ENCODE measurements around the gene TICAM2. TPM values are rescaled to one million over a fixed set of nuclear protein-coding genes. Genes with fewer than 3 reads are reported as not detected.

The TICAM2 gene
- total RNA-seq, 1 experiment from 2014 or later: not detected

DNA sequence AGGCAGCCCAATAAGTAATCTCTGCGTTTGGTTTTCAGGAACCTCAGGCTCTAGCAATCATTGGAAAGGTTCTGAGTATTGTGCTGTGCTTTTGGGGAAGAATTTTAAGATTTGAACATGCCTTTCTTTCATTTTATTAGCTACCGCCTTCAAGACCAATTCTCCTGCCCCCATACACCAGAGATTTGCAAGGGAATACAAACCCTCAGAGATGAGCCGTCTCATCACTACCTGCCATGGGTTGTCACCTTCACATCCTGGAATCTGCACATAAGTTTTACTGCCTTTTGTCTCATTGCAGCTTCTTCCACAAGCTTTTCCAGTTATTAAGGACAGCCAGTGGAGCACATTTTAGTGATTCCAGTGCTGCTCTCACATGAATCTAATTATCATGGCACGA is 35.2 kb upstream of the TICAM2 start:
- no peak for DNase-seq
- Histone ChIP-seq H3K9me2 (replicated peaks; ENCODE audit: insufficient read depth, low read length) (no peaks in the 10 kb centered on the region), H2AFZ (ENCODE audit: low read length) (no peak overlapping the region), H3K9me3 (ENCODE audit: low read length) (no peaks in the 10 kb centered on the region), H3K9ac (ENCODE audit: low read length) (no peak overlapping the region), H3K4me3 (ENCODE audit: low read length) (no peak overlapping the region), H3K4me1 (ENCODE audit: low read length) (peaks cover 23% of the 10 kb centered on the region), H3K4me2 (ENCODE audit: low read depth, low read length, poor library complexity, severe bottlenecking) (no peak overlapping the region), H3K36me3 (ENCODE audit: insufficient read depth, low read length) (no peaks in the 10 kb centered on the region), H4K20me1 (ENCODE audit: insufficient read depth, low read depth, low read length) (no peaks in the 10 kb centered on the region), H3K27ac (ENCODE audit: low read length) (no peak overlapping the region), H3K27me3 (ENCODE audit: low read length) (no peaks in the 10 kb centered on the region), H3K79me2 (ENCODE audit: low read length) (no peaks in the 10 kb centered on the region)

DNA sequence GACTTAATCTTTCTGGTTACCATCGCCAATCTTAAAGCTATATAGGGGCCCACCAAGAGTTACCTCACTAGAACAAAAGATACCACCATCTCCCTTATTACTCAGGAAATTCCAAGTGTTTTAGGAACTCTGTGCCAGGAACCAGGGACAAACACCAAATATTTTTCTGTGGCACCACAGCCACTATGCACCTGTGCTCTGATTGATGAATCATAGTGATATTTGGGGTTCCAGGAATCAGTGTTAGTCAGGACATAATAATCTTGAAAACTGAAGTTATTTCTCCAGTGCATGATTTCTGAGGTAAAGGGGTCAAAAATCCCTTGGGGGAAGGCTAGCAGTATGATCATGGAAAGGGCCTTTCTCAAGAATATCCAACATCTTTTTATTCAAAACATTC is 33.7 kb upstream of the TICAM2 start:
- Histone ChIP-seq H3K27me3 (ENCODE audit: low read length) (no peaks in the 10 kb centered on the region), H3K4me3 (ENCODE audit: low read length) (no peak overlapping the region), H3K36me3 (ENCODE audit: insufficient read depth, low read length) (no peaks in the 10 kb centered on the region), H3K9me3 (ENCODE audit: low read length) (no peaks in the 10 kb centered on the region), H4K20me1 (ENCODE audit: insufficient read depth, low read depth, low read length) (no peaks in the 10 kb centered on the region), H3K4me1 (ENCODE audit: low read length) (peaks cover 23% of the 10 kb centered on the region), H3K4me2 (ENCODE audit: low read depth, low read length, poor library complexity, severe bottlenecking) (peak overlapping the region; percentile 33), H3K9ac (ENCODE audit: low read length) (no peak overlapping the region), H3K9me2 (replicated peaks; ENCODE audit: insufficient read depth, low read length) (no peaks in the 10 kb centered on the region), H3K27ac (ENCODE audit: low read length) (no peak overlapping the region), H3K79me2 (ENCODE audit: low read length) (no peaks in the 10 kb centered on the region), H2AFZ (ENCODE audit: low read length) (peak overlapping the region; percentile 15; the same call in 1 of the 2 replicates)
- no peak for DNase-seq

DNA sequence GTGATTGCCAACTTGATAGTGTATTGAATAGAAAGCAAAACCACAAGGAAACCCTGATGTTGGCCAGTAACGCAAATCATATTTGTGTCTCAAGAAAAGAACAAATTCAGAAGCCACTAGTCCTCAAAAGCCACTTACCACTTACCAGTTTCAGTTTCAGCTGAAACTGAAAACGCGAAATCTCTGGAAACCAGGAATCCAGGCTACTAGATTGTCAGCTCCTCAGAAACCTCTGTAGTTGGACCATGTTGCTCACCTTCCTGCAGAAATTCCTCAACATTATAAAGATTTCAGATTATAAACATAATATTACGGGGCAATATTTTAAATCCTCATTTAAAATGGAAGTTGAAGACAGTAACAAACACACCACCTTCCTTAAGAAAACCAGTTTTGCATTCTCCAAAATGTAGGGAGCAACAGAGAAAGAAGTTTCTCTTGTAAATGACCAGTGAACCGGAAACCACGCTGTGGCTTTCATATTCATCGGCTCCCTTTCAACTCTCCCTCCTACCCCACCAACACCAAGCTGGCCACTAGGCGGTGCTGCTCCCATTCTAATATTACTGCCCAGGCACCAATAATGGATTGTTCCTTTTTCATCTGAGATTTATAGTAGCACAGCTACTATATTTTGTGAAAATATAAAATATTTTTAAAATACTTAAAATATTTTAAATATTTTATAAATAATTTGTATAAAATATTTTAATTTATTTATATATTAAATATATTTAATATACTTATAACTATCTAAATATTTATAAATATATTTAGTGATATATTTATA is 32.3 kb upstream of the TICAM2 start:
- no peaks in the 10 kb centered on the region for H3K9me2 ChIP-seq (replicated peaks; ENCODE audit: insufficient read depth, low read length)

DNA sequence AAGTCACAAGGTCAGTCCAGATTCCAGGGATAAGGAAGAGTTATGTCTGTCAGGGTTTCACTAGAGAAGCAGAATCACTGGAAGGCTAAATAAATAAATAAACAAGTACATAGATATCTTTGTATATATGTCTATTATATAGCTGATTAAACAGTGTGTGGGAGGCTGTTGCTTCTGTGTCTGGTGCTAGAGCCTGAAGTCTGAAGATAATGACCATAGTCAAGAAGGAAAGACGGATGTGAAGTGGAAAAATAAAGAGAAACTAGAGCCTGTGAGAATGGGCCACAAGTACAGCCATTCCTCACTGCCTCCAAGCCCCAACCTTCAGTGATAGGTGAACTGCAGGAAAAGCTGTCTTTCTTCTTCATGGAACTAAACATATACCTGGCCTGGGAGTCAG is 27.6 kb upstream of the TICAM2 start:
- Histone ChIP-seq H3K4me1 (ENCODE audit: low read length) (peaks cover 25% of the 10 kb centered on the region), H4K20me1 (ENCODE audit: insufficient read depth, low read depth, low read length) (no peaks in the 10 kb centered on the region; the same call in 1 of the 2 replicates)

More for the DNA sequence above, 32.3 kb upstream of the TICAM2 start:
- Histone ChIP-seq H3K9me3 (ENCODE audit: low read length) (no peaks in the 10 kb centered on the region), H3K4me3 (ENCODE audit: low read length) (peak overlapping the region; percentile 58), H3K9ac (ENCODE audit: low read length) (peak overlapping the region; percentile 58), H2AFZ (ENCODE audit: low read length) (peak overlapping the region; percentile 98), H3K27ac (ENCODE audit: low read length) (no peak overlapping the region), H3K36me3 (ENCODE audit: insufficient read depth, low read length) (no peaks in the 10 kb centered on the region), H4K20me1 (ENCODE audit: insufficient read depth, low read depth, low read length) (no peaks in the 10 kb centered on the region), H3K4me2 (ENCODE audit: low read depth, low read length, poor library complexity, severe bottlenecking) (peak overlapping the region; percentile 91), H3K79me2 (ENCODE audit: low read length) (no peaks in the 10 kb centered on the region), H3K4me1 (ENCODE audit: low read length) (peaks cover 23% of the 10 kb centered on the region), H3K27me3 (ENCODE audit: low read length) (no peaks in the 10 kb centered on the region)
- DNase-seq: peak; percentile 96

DNA sequence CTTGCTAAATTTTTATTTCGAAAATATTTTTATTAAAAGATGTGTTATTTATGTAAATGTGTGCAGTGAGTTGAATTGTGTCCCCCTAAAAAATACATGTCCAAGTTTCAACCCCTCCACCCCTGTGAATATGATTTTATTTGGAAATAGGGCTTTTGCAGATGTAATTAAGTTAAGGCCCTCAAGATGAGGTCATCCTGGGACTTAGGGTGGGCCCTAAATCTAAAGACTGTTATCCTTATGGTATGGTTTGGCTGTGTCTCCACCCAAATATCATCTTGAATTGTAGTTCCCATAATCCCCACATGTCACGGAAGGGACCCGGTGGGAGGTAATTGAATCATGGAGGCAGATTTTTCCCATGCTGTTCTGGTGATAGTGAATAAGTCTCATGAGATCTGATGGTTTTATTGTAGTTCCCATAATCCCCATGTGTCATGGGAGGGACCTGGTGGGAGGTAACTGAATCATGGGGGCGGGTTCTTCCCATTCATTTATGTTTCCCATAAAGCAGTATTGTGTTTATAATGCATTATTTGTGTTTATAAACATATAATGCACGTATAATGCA is 25.1 kb upstream of the TICAM2 start:
- DNase-seq: peak; percentile 45
- Histone ChIP-seq H3K27ac (ENCODE audit: low read length) (peak overlapping the region; percentile 73), H2AFZ (ENCODE audit: low read length) (peak overlapping the region; percentile 66), H3K27me3 (ENCODE audit: low read length) (no peaks in the 10 kb centered on the region), H3K4me3 (ENCODE audit: low read length) (peak overlapping the region; percentile 99), H3K9ac (ENCODE audit: low read length) (peak overlapping the region; percentile 73), H4K20me1 (ENCODE audit: insufficient read depth, low read depth, low read length) (no peaks in the 10 kb centered on the region; the same call in 1 of the 2 replicates), H3K79me2 (ENCODE audit: low read length) (peaks cover 41% of the 10 kb centered on the region), H3K4me2 (ENCODE audit: low read depth, low read length, poor library complexity, severe bottlenecking) (peak overlapping the region; percentile 96), H3K9me3 (ENCODE audit: low read length) (no peaks in the 10 kb centered on the region), H3K4me1 (ENCODE audit: low read length) (peaks cover 36% of the 10 kb centered on the region), H3K9me2 (replicated peaks; ENCODE audit: insufficient read depth, low read length) (no peaks in the 10 kb centered on the region; the same call in 1 of the 2 replicates), H3K36me3 (ENCODE audit: insufficient read depth, low read length) (peaks cover 9% of the 10 kb centered on the region; the same call in 1 of the 2 replicates)

More for the DNA sequence above, 27.6 kb upstream of the TICAM2 start:
- Histone ChIP-seq H3K36me3 (ENCODE audit: insufficient read depth, low read length) (no peaks in the 10 kb centered on the region), H3K27ac (ENCODE audit: low read length) (no peak overlapping the region), H3K4me2 (ENCODE audit: low read depth, low read length, poor library complexity, severe bottlenecking) (no peak overlapping the region), H3K4me3 (ENCODE audit: low read length) (no peak overlapping the region), H3K27me3 (ENCODE audit: low read length) (no peaks in the 10 kb centered on the region), H2AFZ (ENCODE audit: low read length) (no peak overlapping the region), H3K79me2 (ENCODE audit: low read length) (peaks cover 16% of the 10 kb centered on the region), H3K9me3 (ENCODE audit: low read length) (no peaks in the 10 kb centered on the region), H3K9me2 (replicated peaks; ENCODE audit: insufficient read depth, low read length) (no peaks in the 10 kb centered on the region; the same call in 1 of the 2 replicates), H3K9ac (ENCODE audit: low read length) (no peak overlapping the region)
- no peak for DNase-seq

DNA sequence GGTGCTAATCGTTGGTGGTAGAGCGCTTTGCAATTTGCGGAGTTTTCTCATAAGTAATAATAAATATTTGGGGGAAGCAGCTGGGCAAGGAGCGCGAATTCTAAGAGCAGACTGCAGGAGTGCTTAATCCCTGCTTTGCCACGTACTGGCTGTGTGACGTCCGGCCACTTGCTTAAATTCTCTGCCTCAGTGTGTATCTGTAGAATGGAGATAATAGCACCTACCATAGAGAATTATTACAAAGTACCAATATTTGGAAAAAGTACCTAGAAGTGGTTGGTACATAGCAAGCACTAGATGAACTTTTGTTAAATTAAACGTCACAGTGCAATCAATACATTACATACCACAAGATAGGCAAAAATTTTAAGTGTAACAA is 24.2 kb upstream of the TICAM2 start:
- peaks cover 15% of the 10 kb centered on the region; the same call in 1 of the 2 replicates for H3K36me3 ChIP-seq (ENCODE audit: insufficient read depth, low read length)
- no peaks in the 10 kb centered on the region for H3K27me3 ChIP-seq (ENCODE audit: low read length)
- H3K4me1 ChIP-seq (ENCODE audit: low read length): peaks cover 39% of the 10 kb centered on the region
- H3K9me2 ChIP-seq (replicated peaks; ENCODE audit: insufficient read depth, low read length): no peaks in the 10 kb centered on the region; the same call in 1 of the 2 replicates
- no peak for DNase-seq
- H4K20me1 ChIP-seq (ENCODE audit: insufficient read depth, low read depth, low read length): peaks cover 2% of the 10 kb centered on the region; the same call in 1 of the 2 replicates
- peak overlapping the region; percentile 99 for H3K4me3 ChIP-seq (ENCODE audit: low read length)
- H3K9ac ChIP-seq (ENCODE audit: low read length): peak overlapping the region; percentile 73
- no peaks in the 10 kb centered on the region for H3K9me3 ChIP-seq (ENCODE audit: low read length)
- peak overlapping the region; percentile 96 for H3K4me2 ChIP-seq (ENCODE audit: low read depth, low read length, poor library complexity, severe bottlenecking)
- peaks cover 50% of the 10 kb centered on the region for H3K79me2 ChIP-seq (ENCODE audit: low read length)
- H2AFZ ChIP-seq (ENCODE audit: low read length): peak overlapping the region; percentile 71; the same call in 1 of the 2 replicates
- H3K27ac ChIP-seq (ENCODE audit: low read length): peak overlapping the region; percentile 73

DNA sequence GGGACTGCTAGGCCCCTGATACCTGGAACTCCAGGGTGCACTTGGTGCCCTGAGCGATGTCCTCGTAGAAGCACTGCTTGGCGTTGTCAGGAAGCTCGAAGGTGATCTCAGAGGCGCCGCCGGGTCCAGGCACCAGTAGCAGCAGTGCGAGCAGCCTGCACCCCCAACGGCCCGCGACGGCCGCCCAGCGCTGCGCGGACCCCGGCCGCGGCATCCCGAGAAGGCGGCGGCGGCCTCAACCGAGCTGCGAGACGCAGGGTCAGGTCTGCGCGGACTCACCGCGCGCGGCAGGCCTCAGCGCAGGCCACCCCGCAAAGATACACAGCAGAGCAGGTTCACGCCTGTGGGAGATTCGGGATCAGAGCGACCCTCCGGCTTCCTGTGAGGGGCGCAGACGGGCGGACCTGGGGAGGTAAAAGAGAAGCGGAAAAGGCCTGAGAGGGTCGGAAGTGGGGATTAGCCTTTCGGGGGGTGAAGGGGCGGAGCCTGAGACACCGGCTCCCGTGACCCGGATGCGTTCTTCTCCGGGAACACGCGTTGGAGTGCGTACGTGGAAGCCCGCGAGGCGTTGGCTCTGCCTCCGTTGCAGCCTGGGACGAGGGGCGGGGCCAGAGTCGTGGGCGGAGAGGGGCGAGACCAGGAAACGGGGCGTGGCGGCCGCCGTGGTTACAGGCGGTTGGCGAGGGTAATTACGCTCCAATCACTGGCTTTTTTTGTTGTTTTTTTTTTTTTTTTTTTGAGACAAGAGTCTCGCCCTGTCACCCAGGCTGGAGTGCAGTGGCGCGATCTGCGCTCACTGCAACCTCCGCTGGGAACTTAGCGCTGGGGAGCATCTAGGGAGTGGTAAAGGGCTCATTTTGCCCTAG is 23.5 kb upstream of the TICAM2 start, which contains the start of gene TMED7:
TSS of gene TMED7 (minus strand) at position 458 of the 866 bp plus-strand sequence. CDS start at position 214, 244 bp downstream.
- Histone ChIP-seq H3K79me2 (ENCODE audit: low read length) (peaks cover 56% of the 10 kb centered on the region), H3K27ac (ENCODE audit: low read length) (peak within 1 kb of the TSS; percentile 73), H3K27me3 (ENCODE audit: low read length) (no peaks in the 10 kb centered on the region), H3K4me1 (ENCODE audit: low read length) (peaks cover 39% of the 10 kb centered on the region), H4K20me1 (ENCODE audit: insufficient read depth, low read depth, low read length) (peaks cover 6% of the 10 kb centered on the region; the same call in 1 of the 2 replicates), H3K9me3 (ENCODE audit: low read length) (no peaks in the 10 kb centered on the region), H3K36me3 (ENCODE audit: insufficient read depth, low read length) (peaks cover 21% of the 10 kb centered on the region; the same call in 1 of the 2 replicates), H3K4me2 (ENCODE audit: low read depth, low read length, poor library complexity, severe bottlenecking) (peak within 1 kb of the TSS; percentile 96), H2AFZ (ENCODE audit: low read length) (peak within 1 kb of the TSS; percentile 71; the same call in 1 of the 2 replicates), H3K9ac (ENCODE audit: low read length) (peak within 1 kb of the TSS; percentile 95), H3K9me2 (replicated peaks; ENCODE audit: insufficient read depth, low read length) (no peaks in the 10 kb centered on the region; the same call in 1 of the 2 replicates), H3K4me3 (ENCODE audit: low read length) (peak within 1 kb of the TSS; percentile 99)
- DNase-seq: peak; percentile 100

Measured in Karpas-422 (cell line).